Hepatocyte (in vitro differentiated cells): Measurements from ENCODE around the gene SLX1A. TPM values are rescaled to one million over a fixed set of nuclear protein-coding genes. Genes with fewer than 3 reads are reported as not detected.
A peak's percentile ranks its signal among the peaks of the same experiment; 100 is the strongest.
"Not testable (repeated sequence)": the region's sequence is repeated elsewhere in the genome, so short reads cannot be mapped to it uniquely, and the experiment has no call there.

Source experiments
- DNase-seq: peaks from one replicate; pipeline ENCODE4 v3.0.0-alpha.2; 2016; ENCODE audit warnings: low spot score
- H2AFZ ChIP-seq: fragments of 200-600 bp; sonication (generic); 2 replicates; pipeline ENCODE4 v1.6.0; 2016; ENCODE audit warnings: antibody characterized with exemption, mild to moderate bottlenecking
- H3K27ac ChIP-seq: fragments of 200-600 bp; sonication (generic); 2 replicates; pipeline ENCODE4 v1.5.1; 2016; ENCODE audit warnings: mild to moderate bottlenecking
- H3K27me3 ChIP-seq: fragments of 200-600 bp; sonication (generic); 2 replicates; pipeline ENCODE4 v1.6.1; 2016
- H3K36me3 ChIP-seq: fragments of 200-600 bp; sonication (generic); replicated peaks from 2 replicates; pipeline ENCODE4 v1.5.1; 2016; ENCODE audit warnings: low read depth; ENCODE audit not compliant: insufficient read depth
- H3K4me1 ChIP-seq: fragments of 200-600 bp; sonication (generic); 2 replicates; pipeline ENCODE4 v1.5.1; 2016; ENCODE audit warnings: mild to moderate bottlenecking, moderate library complexity; ENCODE audit not compliant: insufficient read depth
- H3K4me2 ChIP-seq: fragments of 200-600 bp; sonication (generic); 2 replicates; pipeline ENCODE4 v1.6.0; 2016
- H3K4me3 ChIP-seq: fragments of 200-600 bp; sonication (generic); 2 replicates; pipeline ENCODE4 v1.5.1; 2016; ENCODE audit warnings: mild to moderate bottlenecking
- H3K79me2 ChIP-seq: fragments of 200-600 bp; sonication (generic); 2 replicates; pipeline ENCODE4 v1.6.0; 2017; ENCODE audit warnings: mild to moderate bottlenecking
- H3K9me2 ChIP-seq: fragments of 200-600 bp; sonication (generic); replicated peaks from 2 replicates; pipeline ENCODE4 v1.6.0; 2017; ENCODE audit warnings: mild to moderate bottlenecking; ENCODE audit not compliant: insufficient read depth
- H3K9me3 ChIP-seq: fragments of 200-600 bp; sonication (generic); 2 replicates; pipeline ENCODE4 v1.5.1; 2016; ENCODE audit warnings: low read depth, mild to moderate bottlenecking
- H4K20me1 ChIP-seq: fragments of 200-600 bp; sonication (generic); 2 replicates; pipeline ENCODE4 v1.6.0; 2016; ENCODE audit warnings: mild to moderate bottlenecking; ENCODE audit not compliant: insufficient read depth, poor library complexity, severe bottlenecking
- CTCF ChIP-seq: fragments of 200-600 bp; sonication (generic); IDR thresholded peaks from 2 replicates; pipeline ENCODE4 v1.5.1; 2016; ENCODE audit warnings: antibody characterized with exemption, mild to moderate bottlenecking; ENCODE audit not compliant: poor library complexity
- EZH2 ChIP-seq: fragments of 200-600 bp; sonication (generic); IDR thresholded peaks from 2 replicates; pipeline ENCODE4 v1.6.1; 2016; ENCODE audit warnings: antibody characterized with exemption, mild to moderate bottlenecking, borderline replicate concordance
- EZH2phosphoT487 ChIP-seq: fragments of 200-600 bp; sonication (generic); IDR thresholded peaks from one replicate; pipeline ENCODE4 v1.6.1; 2018; ENCODE audit warnings: antibody characterized with exemption, mild to moderate bottlenecking, low read depth, moderate library complexity; ENCODE audit not compliant: unreplicated experiment, severe bottlenecking
- WGBS: methylation state at CpG from one replicate; pipeline ENCODE4 v1.1.6; 2016; ENCODE audit warnings: low lambda C conversion rate; ENCODE audit errors: missing lambda C conversion rate; 5-methylcytosine and 5-hydroxymethylcytosine counted together
- polyA plus RNA-seq: library from polyadenylated mRNA; unstranded; fragments of >200 nt; fragmentation: Nextera tagmentation; extraction: Ambion mirVana; gene quantifications from 2 replicates; pipeline ENCODE4 v1.2.1, GENCODE V29; 2016
- total RNA-seq: library from RNA; depleted of rRNA; stranded (reverse); fragments of >200 nt; gene quantifications from 2 replicates; pipeline ENCODE4 v1.2.3, GENCODE V29; 2014

SLX1A gene
- total and polyA plus RNA-seq, 2 experiments from 2014 or later = 25.1 to 111 TPM

DNA sequence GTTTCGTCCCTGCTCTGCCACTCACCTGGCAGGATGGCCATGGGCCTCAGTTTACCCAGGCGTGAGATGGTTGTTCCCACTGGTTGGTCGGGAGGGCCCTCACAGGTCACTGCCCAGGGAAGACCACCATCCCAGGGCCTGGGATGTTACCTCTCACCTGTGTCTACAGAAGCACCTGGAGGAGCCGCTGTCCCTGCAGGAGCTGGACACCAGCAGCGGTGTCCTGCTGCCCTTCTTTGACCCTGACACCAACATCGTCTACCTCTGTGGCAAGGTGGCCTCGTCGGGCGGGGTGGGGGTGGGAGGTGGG lies 6.2 kb upstream of the SLX1A start:
- Histone ChIP-seq H3K4me3 (no peak overlapping the region), H3K79me2 (no peaks in the 10 kb centered on the region), H3K27ac (no peak overlapping the region), H2AFZ (no peak overlapping the region), H3K9me3 (no peaks in the 10 kb centered on the region), H3K27me3 (no peaks in the 10 kb centered on the region), H3K36me3 (no peaks in the 10 kb centered on the region), H3K4me1 (no peaks in the 10 kb centered on the region), H4K20me1 (no peaks in the 10 kb centered on the region), H3K9me2 (no peaks in the 10 kb centered on the region), H3K4me2 (no peak overlapping the region)
- DNase-seq = no peak
- TF ChIP-seq EZH2phosphoT487 = no peak
- TF ChIP-seq CTCF = no peak
- no peak for TF ChIP-seq EZH2
- 86% methylated on average over 9 of the region's 9 CpGs for WGBS

DNA sequence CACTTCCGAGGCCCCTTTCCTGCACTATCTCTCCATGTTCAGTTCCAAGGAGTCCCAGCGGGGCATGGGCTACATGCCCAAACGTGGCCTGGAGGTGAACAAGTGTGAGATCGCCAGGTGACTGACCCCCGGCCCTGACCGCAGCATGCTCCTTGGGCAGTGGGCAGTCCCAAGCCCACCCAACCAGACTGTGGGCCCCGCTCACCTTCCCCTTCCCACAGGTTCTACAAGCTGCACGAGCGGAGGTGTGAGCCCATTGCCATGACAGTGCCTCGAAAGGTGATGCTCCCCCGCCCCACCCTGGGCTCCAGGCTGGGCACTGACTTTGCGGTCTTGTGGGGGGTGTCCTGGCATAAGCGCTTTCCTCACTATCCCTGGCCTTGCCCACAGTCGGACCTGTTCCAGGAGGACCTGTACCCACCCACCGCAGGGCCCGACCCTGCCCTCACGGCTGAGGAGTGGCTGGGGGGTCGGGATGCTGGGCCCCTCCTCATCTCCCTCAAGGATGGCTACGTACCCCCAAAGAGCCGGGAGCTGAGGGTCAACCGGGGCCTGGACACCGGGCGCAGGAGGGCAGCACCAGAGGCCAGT lies 5.6 kb upstream of the SLX1A start:
- Histone ChIP-seq H3K9me3 (no peaks in the 10 kb centered on the region), H3K36me3 (no peaks in the 10 kb centered on the region), H3K27me3 (no peaks in the 10 kb centered on the region), H3K79me2 (no peaks in the 10 kb centered on the region), H3K4me2 (no peak overlapping the region), H4K20me1 (no peaks in the 10 kb centered on the region), H3K4me3 (no peak overlapping the region), H3K27ac (no peak overlapping the region), H3K9me2 (no peaks in the 10 kb centered on the region), H2AFZ (no peak overlapping the region), H3K4me1 (no peaks in the 10 kb centered on the region)
- 95% methylated on average over 20 of the region's 23 CpGs for WGBS
- TF ChIP-seq CTCF (no peak), EZH2 (no peak), EZH2phosphoT487 (no peak)
- DNase-seq = no peak

DNA sequence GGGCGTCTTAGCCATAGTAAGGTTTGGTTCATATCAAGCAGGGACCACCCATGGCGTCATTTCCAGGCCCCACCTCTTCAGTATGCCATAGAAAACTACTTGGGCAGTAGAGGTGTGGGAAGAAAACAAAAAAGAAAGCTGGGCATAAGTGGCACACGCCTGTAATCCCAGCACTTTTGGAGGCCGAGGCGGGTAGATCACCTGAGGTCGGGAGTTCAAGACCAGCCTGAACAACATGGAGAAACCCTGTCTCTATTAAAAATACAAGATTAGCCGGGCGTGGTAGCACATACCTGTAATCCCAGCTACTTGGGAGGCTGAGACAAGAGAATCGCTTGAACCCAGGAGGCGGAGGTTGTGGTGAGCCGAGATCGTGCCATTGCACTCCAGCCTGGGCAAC lies 2.5 kb upstream of the SLX1A start:
- H3K4me2 ChIP-seq, H3K4me3 ChIP-seq, H3K27me3 ChIP-seq, H3K27ac ChIP-seq, DNase-seq, H3K9me2 ChIP-seq, H3K4me1 ChIP-seq, H3K36me3 ChIP-seq, H2AFZ ChIP-seq, H4K20me1 ChIP-seq, H3K9me3 ChIP-seq, H3K79me2 ChIP-seq: not testable (repeated sequence)
- 97% methylated on average over 6 of the region's 12 CpGs for WGBS

GRCh38 chr16:30193098-30193497 lies 577 bp upstream of the SLX1A start:
- no CpG with 5 or more reads among the region's 21 CpGs for WGBS
- H3K4me2 ChIP-seq, H3K27me3 ChIP-seq, H3K4me1 ChIP-seq, H3K36me3 ChIP-seq, H3K27ac ChIP-seq, H3K4me3 ChIP-seq, H3K9me2 ChIP-seq, H3K79me2 ChIP-seq, H2AFZ ChIP-seq, H3K9me3 ChIP-seq, H4K20me1 ChIP-seq, DNase-seq: not testable (repeated sequence)

DNA sequence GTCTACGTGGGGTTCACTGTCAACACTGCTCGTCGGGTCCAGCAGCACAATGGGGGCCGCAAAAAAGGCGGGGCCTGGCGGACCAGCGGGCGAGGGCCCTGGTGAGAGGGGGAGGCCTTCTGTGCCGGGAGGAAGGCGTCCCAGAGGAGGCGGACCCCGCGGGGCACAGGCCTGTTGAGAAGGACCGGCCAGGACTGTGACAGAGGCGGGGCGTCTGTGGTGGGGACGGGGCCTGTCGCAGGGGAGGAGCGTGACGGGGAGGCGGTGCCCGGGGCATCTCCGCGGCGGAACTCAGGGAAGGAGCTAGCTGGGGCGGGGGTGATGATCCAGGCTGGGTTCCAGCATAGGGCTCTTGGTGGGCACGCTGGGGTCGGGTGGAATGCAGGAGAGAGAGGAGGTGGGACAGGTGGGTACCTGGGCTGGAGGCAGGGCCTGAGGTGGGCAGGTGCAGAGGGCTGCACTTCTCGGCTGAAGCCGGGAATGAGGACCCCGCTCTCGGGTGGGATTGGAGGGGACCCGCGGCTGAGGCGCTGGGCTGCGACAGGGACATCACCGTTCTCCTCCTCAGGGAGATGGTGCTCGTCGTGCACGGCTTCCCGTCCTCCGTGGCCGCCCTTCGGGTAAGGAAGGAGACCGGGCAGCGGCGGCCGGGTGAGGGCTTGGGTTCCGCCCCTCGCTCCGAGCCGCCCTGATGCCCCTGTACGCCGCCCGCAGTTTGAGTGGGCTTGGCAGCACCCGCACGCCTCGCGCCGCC lies 674 bp downstream of the SLX1A start:
- H3K27ac ChIP-seq, DNase-seq, H3K4me1 ChIP-seq, H3K79me2 ChIP-seq, H3K9me3 ChIP-seq, H4K20me1 ChIP-seq, H3K27me3 ChIP-seq, H2AFZ ChIP-seq, H3K36me3 ChIP-seq, H3K9me2 ChIP-seq, H3K4me3 ChIP-seq: not testable (repeated sequence)
- WGBS = 19% methylated on average over 18 of the region's 60 CpGs
- peak overlapping the region; percentile 88 for H3K4me2 ChIP-seq

GRCh38 chr16:30197001-30197400 lies 3.3 kb downstream of the SLX1A start:
- not testable (repeated sequence) for H3K4me3 ChIP-seq, H2AFZ ChIP-seq, H3K9me2 ChIP-seq, H3K4me1 ChIP-seq, H3K27ac ChIP-seq, H3K79me2 ChIP-seq, H4K20me1 ChIP-seq, H3K4me2 ChIP-seq, H3K36me3 ChIP-seq, H3K27me3 ChIP-seq, H3K9me3 ChIP-seq, DNase-seq
- 83% methylated on average over 1 of the region's 2 CpGs for WGBS

- H3K27me3 ChIP-seq, H3K79me2 ChIP-seq, H3K4me2 ChIP-seq, H3K27ac ChIP-seq, H3K36me3 ChIP-seq, H3K4me1 ChIP-seq, DNase-seq, H3K9me2 ChIP-seq, H3K4me3 ChIP-seq, H3K9me3 ChIP-seq, H4K20me1 ChIP-seq, H2AFZ ChIP-seq: not testable (repeated sequence)
- WGBS = no CpG with 5 or more reads among the region's 3 CpGs
Measured at GRCh38 chr16:30199049-30199448, 5.4 kb downstream of the SLX1A start, which contains the start of gene SULT1A3. SULT1A3 (plus strand) TSS chr16:30199255; CDS start chr16:30200729, 1,474 bp downstream.
